GM23248 (cell line): Measurements from ENCODE around the gene CUL1. TPM values are rescaled to one million over a fixed set of nuclear protein-coding genes. Genes with fewer than 3 reads are reported as not detected.

ENCODE experiments used
- DNase-seq: peaks from one replicate; pipeline ENCODE4 v3.0.0-alpha.2; 2015
- H2AFZ ChIP-seq: fragments of 200-600 bp; sonication (generic); 2 replicates; pipeline ENCODE4 v1.6.1; 2016; ENCODE audit warnings: antibody characterized with exemption
- H3F3A ChIP-seq: fragments of 200-600 bp; sonication (generic); 2 replicates; pipeline ENCODE4 v1.6.1; 2016; ENCODE audit warnings: mild to moderate bottlenecking, antibody characterized with exemption, mixed run types; ENCODE audit not compliant: insufficient read depth
- H3K27ac ChIP-seq: fragments of 200-600 bp; sonication (generic); 2 replicates; pipeline ENCODE4 v1.5.1; 2016; ENCODE audit warnings: mild to moderate bottlenecking
- H3K27me3 ChIP-seq: fragments of 200-600 bp; sonication (generic); replicated peaks from 2 replicates; pipeline ENCODE4 v1.6.1; 2016; ENCODE audit warnings: mild to moderate bottlenecking; ENCODE audit not compliant: insufficient read depth
- H3K36me3 ChIP-seq: fragments of 200-600 bp; sonication (generic); 2 replicates; pipeline ENCODE4 v1.6.1; 2016; ENCODE audit warnings: low read depth, mild to moderate bottlenecking
- H3K4me1 ChIP-seq: fragments of 200-600 bp; sonication (generic); 2 replicates; pipeline ENCODE4 v1.6.1; 2016; ENCODE audit warnings: mild to moderate bottlenecking; ENCODE audit not compliant: insufficient read depth
- H3K4me2 ChIP-seq: fragments of 200-600 bp; sonication (generic); one replicate; pipeline ENCODE4 v1.6.1; 2016; ENCODE audit warnings: mild to moderate bottlenecking; ENCODE audit not compliant: unreplicated experiment
- H3K4me3 ChIP-seq: fragments of 200-600 bp; sonication (generic); 2 replicates; pipeline ENCODE4 v1.5.1; 2016; ENCODE audit warnings: mild to moderate bottlenecking
- H3K79me2 ChIP-seq: fragments of 200-600 bp; sonication (generic); 2 replicates; pipeline ENCODE4 v1.6.1; 2016; ENCODE audit warnings: mild to moderate bottlenecking; ENCODE audit not compliant: insufficient read depth
- H3K9ac ChIP-seq: fragments of 200-600 bp; sonication (generic); 2 replicates; pipeline ENCODE4 v1.6.1; 2016; ENCODE audit warnings: mild to moderate bottlenecking
- H3K9me2 ChIP-seq: fragments of 200-600 bp; sonication (generic); 2 replicates; pipeline ENCODE4 v1.6.1; 2016; ENCODE audit warnings: mixed run types, mild to moderate bottlenecking, moderate library complexity; ENCODE audit not compliant: insufficient read depth
- H3K9me3 ChIP-seq: fragments of 200-600 bp; sonication (generic); one replicate; pipeline ENCODE4 v1.6.1; 2017; ENCODE audit warnings: low read depth
- H4K20me1 ChIP-seq: fragments of 200-600 bp; sonication (generic); 2 replicates; pipeline ENCODE4 v1.6.0; 2016; ENCODE audit not compliant: insufficient read depth
- EZH2 ChIP-seq: fragments of 200-600 bp; sonication (generic); IDR thresholded peaks from 2 replicates; pipeline ENCODE4 v1.6.1; 2018; ENCODE audit warnings: antibody characterized with exemption, mild to moderate bottlenecking; ENCODE audit not compliant: insufficient read depth, poor library complexity, severe bottlenecking
- EZH2phosphoT487 ChIP-seq: fragments of 200-600 bp; sonication (generic); IDR thresholded peaks from 2 replicates; pipeline ENCODE4 v1.6.1; 2018; ENCODE audit warnings: antibody characterized with exemption, moderate library complexity, mild to moderate bottlenecking, low read depth; ENCODE audit not compliant: insufficient read depth
- WGBS, 2 experiments: methylation state at CpG; one replicate each; pipeline ENCODE4 v1.1.6; 2015 to 2017; ENCODE audit warnings: low lambda C conversion rate in 2 of 2, low coverage in 1 of 2; ENCODE audit errors: missing lambda C conversion rate in 2 of 2; 5-methylcytosine and 5-hydroxymethylcytosine counted together
- in situ Hi-C: fragments of 300-500 bp; cut with MboI; formaldehyde crosslinking; loops from 2 replicates; pipeline ENCODE4 v1.15.0; 2020
- polyA plus RNA-seq: library from polyadenylated mRNA; unstranded; fragments of >200 nt; fragmentation: Nextera tagmentation; extraction: Ambion mirVana; gene quantifications from 2 replicates; pipeline ENCODE4 v1.2.1, GENCODE V29; 2016
- total RNA-seq: library from RNA; depleted of rRNA; stranded (reverse); fragments of >200 nt; shearing (Covaris generic); gene quantifications from 2 replicates; pipeline ENCODE4 v1.2.3, GENCODE V29; 2014

The CUL1 gene
- total and polyA plus RNA-seq, 2 experiments from 2014 or later = 49.1 to 52.6 TPM

- Histone ChIP-seq H3K36me3 (no peaks in the 10 kb centered on the region), H3K4me3 (no peak overlapping the region), H3F3A (peaks cover 22% of the 10 kb centered on the region), H3K27ac (no peak overlapping the region), H3K9me2 (no peaks in the 10 kb centered on the region), H3K4me1 (peaks cover 40% of the 10 kb centered on the region), H4K20me1 (peaks cover 62% of the 10 kb centered on the region), H3K79me2 (peaks cover 97% of the 10 kb centered on the region), H3K27me3 (no peaks in the 10 kb centered on the region), H3K4me2 (no peak overlapping the region), H3K9ac (no peak overlapping the region), H2AFZ (no peak overlapping the region), H3K9me3 (no peaks in the 10 kb centered on the region)
- WGBS, 2 experiments = 63 to 67% methylated on average over 3 of the region's 3 CpGs
- in situ Hi-C loops = no loop called here
- TF ChIP-seq EZH2phosphoT487 = no peak
- no peak for TF ChIP-seq EZH2
- DNase-seq = no peak
Measured at GRCh38 chr7:148704189-148704588, 5.5 kb downstream of the CUL1 start.

- Histone ChIP-seq H3K9me2 (no peaks in the 10 kb centered on the region), H3K4me3 (no peak overlapping the region), H3F3A (peaks cover 19% of the 10 kb centered on the region), H4K20me1 (peaks cover 67% of the 10 kb centered on the region), H3K27me3 (no peaks in the 10 kb centered on the region), H3K4me2 (no peak overlapping the region), H3K9me3 (no peaks in the 10 kb centered on the region), H3K4me1 (peaks cover 40% of the 10 kb centered on the region), H3K36me3 (no peaks in the 10 kb centered on the region), H2AFZ (no peak overlapping the region), H3K27ac (no peak overlapping the region), H3K9ac (no peak overlapping the region), H3K79me2 (peaks cover 100% of the 10 kb centered on the region)
- DNase-seq = no peak
- TF ChIP-seq EZH2 = no peak
- no peak for TF ChIP-seq EZH2phosphoT487
- 97% methylated on average over 3 of the region's 3 CpGs for WGBS, 2 experiments
- in situ Hi-C loops = no loop called here
Measured at GRCh38 chr7:148704970-148705369, 6.3 kb downstream of the CUL1 start.

- H3K79me2 ChIP-seq = peaks cover 100% of the 10 kb centered on the region
- no peak overlapping the region for H3K27ac ChIP-seq
- TF ChIP-seq EZH2 (no peak), EZH2phosphoT487 (no peak)
- H4K20me1 ChIP-seq = peaks cover 69% of the 10 kb centered on the region
- WGBS, 2 experiments = 100% methylated on average over 5 of the region's 5 CpGs
- H3K27me3 ChIP-seq = no peaks in the 10 kb centered on the region
- H3K9me3 ChIP-seq = no peaks in the 10 kb centered on the region
- no peak overlapping the region for H3K9ac ChIP-seq
- H3F3A ChIP-seq = peaks cover 5% of the 10 kb centered on the region
- H3K4me3 ChIP-seq = no peak overlapping the region
- in situ Hi-C loops = no loop called here
- no peaks in the 10 kb centered on the region for H3K9me2 ChIP-seq
- no peak overlapping the region for H3K4me2 ChIP-seq
- no peak overlapping the region for H2AFZ ChIP-seq
- no peak for DNase-seq
- H3K36me3 ChIP-seq = no peaks in the 10 kb centered on the region
- H3K4me1 ChIP-seq = peaks cover 31% of the 10 kb centered on the region
Measured at GRCh38 chr7:148706368-148706767, 7.7 kb downstream of the CUL1 start.

GRCh38 chr7:148708026-148708885, 9.6 kb downstream of the CUL1 start:
- Histone ChIP-seq H3F3A (peaks cover 13% of the 10 kb centered on the region; the same call in 1 of the 2 replicates), H3K79me2 (peaks cover 100% of the 10 kb centered on the region), H3K27me3 (no peaks in the 10 kb centered on the region), H3K4me3 (no peak overlapping the region), H4K20me1 (peaks cover 70% of the 10 kb centered on the region), H3K9me3 (no peaks in the 10 kb centered on the region), H2AFZ (no peak overlapping the region), H3K9me2 (no peaks in the 10 kb centered on the region), H3K4me2 (no peak overlapping the region), H3K36me3 (no peaks in the 10 kb centered on the region), H3K27ac (no peak overlapping the region), H3K9ac (no peak overlapping the region), H3K4me1 (peaks cover 21% of the 10 kb centered on the region)
- WGBS, 2 experiments = 87% methylated on average over 7 of the region's 7 CpGs
- in situ Hi-C loops = no loop called here
- TF ChIP-seq EZH2phosphoT487 (no peak), EZH2 (no peak)
- DNase-seq = no peak
